SK-N-SH (cell line): ENCODE measurements around the gene ADD3. TPM values are rescaled to one million over a fixed set of nuclear protein-coding genes. Genes with fewer than 3 reads are reported as not detected.

Source experiments
- CTCF ChIA-PET: fragments of 300-600, 350-600 bp; formaldehyde crosslinking; extraction: SDS; loops from one replicate; lab custom pipeline; 2021; lab: Yijun Ruan, JAX
- POLR2A ChIA-PET: fragments of 350-600 bp; sonication (Branson Sonifier 250); formaldehyde crosslinking; extraction: SDS; loops from one replicate; lab custom pipeline; 2020; ENCODE audit warnings: antibody characterized with exemption, inconsistent platforms; lab: Yijun Ruan, JAX
- DNase-seq: peaks from one replicate; pipeline ENCODE4 v3.0.0; 2012
- H2AFZ ChIP-seq: fragments of 200-600 bp; sonication (generic); 2 replicates; pipeline ENCODE4 v1.8.1; 2016; ENCODE audit warnings: antibody characterized with exemption, mild to moderate bottlenecking, low read depth
- H3F3A ChIP-seq: fragments of 200-600 bp; sonication (generic); replicated peaks from 2 replicates; pipeline ENCODE3; 2016; ENCODE audit warnings: antibody characterized with exemption, mild to moderate bottlenecking; ENCODE audit not compliant: insufficient read depth
- H3K27ac ChIP-seq, 2 experiments: fragments of 200-500 bp in 1 of 2; fragments of 200-600 bp in 1 of 2; sonication (Bioruptor generic) in 1 of 2; sonication (generic), shearing (Covaris generic) in 1 of 2; 2 replicates each; pipeline versions ENCODE4 v1.5.1 to v1.6.1; 2014 to 2016; ENCODE audit warnings: low read depth in 2 of 2, inconsistent platforms in 1 of 2, low read length in 1 of 2, mild to moderate bottlenecking in 1 of 2, mixed read lengths in 1 of 2
- H3K27me3 ChIP-seq: fragments of 200-600 bp; sonication (generic), shearing (Covaris generic); 2 replicates; pipeline ENCODE4 v1.6.1; 2016; ENCODE audit warnings: mixed run types; ENCODE audit not compliant: insufficient read depth
- H3K36me3 ChIP-seq, 2 experiments: fragments of 200-500 bp in 1 of 2; fragments of 200-600 bp in 1 of 2; sonication (Bioruptor generic) in 1 of 2; sonication (generic) in 1 of 2; replicated peaks in 1 of 2; 2 replicates each; pipeline versions ENCODE3 to v1.5.1; 2014 to 2016; ENCODE audit warnings: low read length in 1 of 2, mild to moderate bottlenecking in 1 of 2; ENCODE audit not compliant: insufficient read depth in 2 of 2, control insufficient read depth in 1 of 2
- H3K4me1 ChIP-seq, 2 experiments: fragments of 200-500 bp in 1 of 2; fragments of 200-600 bp in 1 of 2; sonication (Bioruptor generic) in 1 of 2; sonication (generic), shearing (Covaris generic) in 1 of 2; 2 replicates each; pipeline versions ENCODE4 v1.5.1 to v1.6.1; 2014 to 2016; ENCODE audit warnings: low read depth in 1 of 2, low read length in 1 of 2, mixed run types in 1 of 2; ENCODE audit not compliant: insufficient read depth in 2 of 2, control insufficient read depth in 1 of 2
- H3K4me2 ChIP-seq: fragments of 200-600 bp; sonication (generic), shearing (Covaris generic); 2 replicates; pipeline ENCODE4 v1.6.1; 2017; ENCODE audit warnings: mixed run types
- H3K4me3 ChIP-seq, 2 experiments: fragments of 200-500 bp in 1 of 2; fragments of 200-600 bp in 1 of 2; sonication (Bioruptor generic) in 1 of 2; sonication (generic), shearing (Covaris generic) in 1 of 2; 2 replicates each; pipeline versions ENCODE4 v1.5.1 to v1.8.1; 2014 to 2016; ENCODE audit warnings: low read depth in 2 of 2, inconsistent platforms in 1 of 2, low read length in 1 of 2, mild to moderate bottlenecking in 1 of 2, mixed read lengths in 1 of 2, moderate library complexity in 1 of 2
- H3K79me2 ChIP-seq: fragments of 200-600 bp; sonication (generic); 2 replicates; pipeline ENCODE4 v1.8.1; 2017; ENCODE audit warnings: mild to moderate bottlenecking; ENCODE audit not compliant: insufficient read depth
- H3K9ac ChIP-seq: fragments of 200-600 bp; sonication (generic); 2 replicates; pipeline ENCODE4 v1.6.1; 2017; ENCODE audit warnings: mixed run types
- H3K9me2 ChIP-seq: fragments of 200-600 bp; sonication (generic); 2 replicates; pipeline ENCODE4 v1.6.1; 2017; ENCODE audit warnings: mixed run types
- H3K9me3 ChIP-seq: fragments of 200-600 bp; sonication (generic); 2 replicates; pipeline ENCODE4 v1.6.1; 2017; ENCODE audit warnings: mixed run types, mild to moderate bottlenecking, moderate library complexity
- H4K20me1 ChIP-seq: fragments of 200-600 bp; sonication (generic); 2 replicates; pipeline ENCODE4 v1.6.1; 2017; ENCODE audit warnings: mild to moderate bottlenecking, mixed run types; ENCODE audit not compliant: insufficient read depth
- CHD2 ChIP-seq: fragments of 150-350 bp; IDR thresholded peaks from 2 replicates; pipeline ENCODE4 v1.6.1; 2018; ENCODE audit warnings: low read length; ENCODE audit not compliant: partially characterized antibody
- GATA2 ChIP-seq: sonication (generic); formaldehyde crosslinking; IDR thresholded peaks from 2 replicates; pipeline ENCODE4 v1.5.0; 2020; ENCODE audit warnings: mild to moderate bottlenecking, missing genetic modification reagents
- MXI1 ChIP-seq: IDR thresholded peaks from 2 replicates; pipeline ENCODE4 v1.6.1; 2012; ENCODE audit warnings: mild to moderate bottlenecking, low read depth, low read length, improper control_type of control experiment
- PBX3 ChIP-seq: IDR thresholded peaks from 2 replicates; pipeline ENCODE4; 2012
- RAD21 ChIP-seq: IDR thresholded peaks from 2 replicates; pipeline ENCODE4 v1.6.1; 2012; ENCODE audit warnings: mild to moderate bottlenecking, low read length
- SIN3A ChIP-seq: IDR thresholded peaks from 2 replicates; pipeline ENCODE4 v1.6.1; 2012; ENCODE audit warnings: low read depth, mild to moderate bottlenecking, low read length, moderate library complexity, borderline replicate concordance
- WGBS: methylation state at CpG from one replicate; pipeline ENCODE4 v1.1.6; 2017; ENCODE audit warnings: low lambda C conversion rate; 5-methylcytosine and 5-hydroxymethylcytosine counted together
- polyA plus RNA-seq, 3 experiments: library from polyadenylated mRNA; depleted of rRNA; stranded (reverse); fragments of >200 nt; gene quantifications; 2 replicates each; pipeline ENCODE4 v1.2.3, GENCODE V29; 2012
- TF ChIP-seq, protein P1 (sequence below): IDR thresholded peaks from 2 replicates; pipeline ENCODE4 v1.4.0; 2012; ENCODE audit warnings: low read depth

Gene ADD3
- polyA plus RNA-seq, 1 of the 3 experiments (the other 2 are of a cell fraction) = 27.6 TPM

DNA sequence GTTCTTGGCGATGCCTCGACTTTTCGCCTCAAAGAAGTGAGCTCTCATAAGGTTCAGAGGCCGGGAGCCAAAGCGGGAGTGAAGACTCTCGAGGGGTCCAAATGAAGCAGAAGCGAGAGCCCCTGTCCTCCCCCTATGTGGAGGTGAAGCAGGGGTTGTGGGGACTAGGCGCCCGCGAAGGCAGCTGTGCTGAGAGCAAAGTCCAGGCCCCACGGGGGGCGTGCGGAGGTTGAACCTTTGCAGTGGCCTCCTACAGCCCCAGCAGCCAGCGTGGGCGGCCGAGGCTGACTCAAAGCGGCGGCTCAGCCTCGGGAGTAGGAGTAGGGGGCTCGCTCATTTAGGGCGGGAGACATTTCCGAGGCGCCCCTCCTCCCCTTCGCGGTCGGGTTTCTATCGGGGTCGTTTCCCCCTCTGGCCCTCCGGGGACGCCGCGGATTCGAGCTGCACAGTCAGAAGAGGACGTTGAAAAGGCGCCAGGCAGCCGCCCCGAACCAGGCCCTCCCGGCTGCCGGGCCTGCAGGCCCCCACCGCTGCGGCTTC, 553 bp upstream of the ADD3 start:
- H3K36me3 ChIP-seq = peaks cover 0 to under 1% of the 10 kb centered on the region in 2 experiments
- ChIA-PET POLR2A (interaction anchor here (0.6 to 2.7 kb wide), 7 partner anchors 16 to 123 kb away, joined by 3 to 13 read pairs (median 3); no protein-coding TSS in a partner anchor), CTCF (interaction anchor here (0.8 to 3.8 kb wide), 5 partner anchors 26 to 123 kb away, joined by 3 to 22 read pairs (median 3); no protein-coding TSS in a partner anchor)
- H3K9ac ChIP-seq = peak overlapping the region; percentile 80
- peaks cover 32% of the 10 kb centered on the region in 2 experiments; a peak in 3 of 4 replicates for H3K4me1 ChIP-seq
- H3K79me2 ChIP-seq = peaks cover 41% of the 10 kb centered on the region
- H3K4me2 ChIP-seq = peak overlapping the region; percentile 82
- no peaks in the 10 kb centered on the region for H3K9me2 ChIP-seq
- H3K27ac ChIP-seq = peak overlapping the region; percentile 62 to 88; a peak in 3 of 4 replicates
- H2AFZ ChIP-seq = peak overlapping the region; percentile 96
- H3F3A ChIP-seq = peaks cover 10% of the 10 kb centered on the region
- H4K20me1 ChIP-seq = peaks cover 14% of the 10 kb centered on the region; the same call in 1 of the 2 replicates
- TF ChIP-seq CHD2 (peak; percentile 30), GATA2 (CRISPR knock-in tag) (no peak), PBX3 (no peak)
- peak overlapping the region; percentile 60 to 89 for H3K4me3 ChIP-seq
- DNase-seq = no peak
- H3K9me3 ChIP-seq = no peaks in the 10 kb centered on the region
- WGBS = 14% methylated on average over 33 of the region's 41 CpGs
- H3K27me3 ChIP-seq = no peaks in the 10 kb centered on the region

DNA sequence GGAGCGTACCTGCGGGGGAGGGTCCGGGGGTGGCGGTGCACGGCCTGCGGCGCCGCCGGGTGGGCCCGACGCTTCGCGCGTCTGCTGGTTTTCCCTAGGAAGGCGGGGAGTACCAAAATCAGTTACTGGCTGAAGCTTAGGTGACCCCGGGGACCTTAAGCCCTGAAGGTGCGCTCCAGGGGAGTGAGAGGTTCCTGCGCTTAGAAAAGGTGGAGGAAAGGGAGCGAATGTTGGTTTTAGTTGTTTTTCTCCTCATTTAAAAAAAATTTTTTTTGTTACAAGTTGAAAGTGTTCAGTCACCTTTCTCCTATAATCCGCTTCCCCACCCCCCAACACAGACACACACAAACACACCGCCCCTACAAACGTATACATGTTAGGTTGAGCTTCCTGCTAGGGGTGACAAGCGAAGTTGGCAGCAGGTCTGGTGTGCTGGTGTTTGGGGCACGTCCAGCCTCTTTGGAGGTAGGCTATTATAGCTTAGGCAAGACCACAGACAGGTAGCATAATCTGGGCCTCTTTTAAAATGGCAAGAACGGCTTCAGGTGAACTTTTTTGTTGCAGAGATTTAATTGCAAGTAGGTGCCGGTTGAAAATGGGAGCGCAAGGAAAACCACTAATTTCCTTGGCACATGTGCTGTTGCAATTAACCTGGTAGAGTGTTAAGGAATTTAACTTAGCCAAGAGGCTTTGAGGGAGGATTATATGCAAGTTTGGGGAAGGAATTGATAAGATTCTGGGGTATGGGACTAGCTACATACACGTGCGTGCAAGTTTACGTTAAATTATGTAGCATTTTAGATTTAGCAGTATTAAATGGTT, 945 bp downstream of the ADD3 start:
- Histone ChIP-seq H3K27ac (peak overlapping the region; percentile 68 to 94), H3K9me2 (no peaks in the 10 kb centered on the region), H3K4me2 (peak overlapping the region; percentile 82), H4K20me1 (peaks cover 23% of the 10 kb centered on the region; the same call in 1 of the 2 replicates), H3K4me3 (peak overlapping the region; percentile 72 to 89), H2AFZ (peak overlapping the region; percentile 92; the same call in 1 of the 2 replicates), H3F3A (peaks cover 10% of the 10 kb centered on the region), H3K9ac (peak overlapping the region; percentile 91), H3K27me3 (no peaks in the 10 kb centered on the region), H3K4me1 (peaks cover 34 to 35% of the 10 kb centered on the region in 2 experiments; a peak in 3 of 4 replicates), H3K9me3 (no peaks in the 10 kb centered on the region), H3K79me2 (peaks cover 56% of the 10 kb centered on the region), H3K36me3 (peaks cover 0 to 3% of the 10 kb centered on the region in 2 experiments)
- peak; percentile 25 for DNase-seq
- CTCF ChIA-PET = interaction anchor here (1.0 kb wide), 2 partner anchors 42 to 124 kb away, joined by 3 to 7 read pairs; no protein-coding TSS in a partner anchor
- 24% methylated on average over 17 of the region's 30 CpGs for WGBS
- POLR2A ChIA-PET = interaction anchor here (0.5 to 2.7 kb wide), 3 partner anchors 32 to 201 kb away, joined by 3 to 13 read pairs (median 4); no protein-coding TSS in a partner anchor
- TF ChIP-seq MXI1 = peak; percentile 16; the same call in 1 of the 2 replicates
- peak; percentile 9; the same call in 1 of the 2 replicates for TF ChIP-seq RAD21
- TF ChIP-seq SIN3A = no peak
- TF ChIP-seq, protein P1, sequence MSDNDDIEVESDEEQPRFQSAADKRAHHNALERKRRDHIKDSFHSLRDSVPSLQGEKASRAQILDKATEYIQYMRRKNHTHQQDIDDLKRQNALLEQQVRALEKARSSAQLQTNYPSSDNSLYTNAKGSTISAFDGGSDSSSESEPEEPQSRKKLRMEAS = no peak
